ENCODE measurements around the gene POMT1. TPM values are rescaled to one million over a fixed set of nuclear protein-coding genes. Genes with fewer than 3 reads are reported as not detected.

The POMT1 gene
- total RNA-seq, 1 donor from 2014 or later = 29.3 TPM

DNA sequence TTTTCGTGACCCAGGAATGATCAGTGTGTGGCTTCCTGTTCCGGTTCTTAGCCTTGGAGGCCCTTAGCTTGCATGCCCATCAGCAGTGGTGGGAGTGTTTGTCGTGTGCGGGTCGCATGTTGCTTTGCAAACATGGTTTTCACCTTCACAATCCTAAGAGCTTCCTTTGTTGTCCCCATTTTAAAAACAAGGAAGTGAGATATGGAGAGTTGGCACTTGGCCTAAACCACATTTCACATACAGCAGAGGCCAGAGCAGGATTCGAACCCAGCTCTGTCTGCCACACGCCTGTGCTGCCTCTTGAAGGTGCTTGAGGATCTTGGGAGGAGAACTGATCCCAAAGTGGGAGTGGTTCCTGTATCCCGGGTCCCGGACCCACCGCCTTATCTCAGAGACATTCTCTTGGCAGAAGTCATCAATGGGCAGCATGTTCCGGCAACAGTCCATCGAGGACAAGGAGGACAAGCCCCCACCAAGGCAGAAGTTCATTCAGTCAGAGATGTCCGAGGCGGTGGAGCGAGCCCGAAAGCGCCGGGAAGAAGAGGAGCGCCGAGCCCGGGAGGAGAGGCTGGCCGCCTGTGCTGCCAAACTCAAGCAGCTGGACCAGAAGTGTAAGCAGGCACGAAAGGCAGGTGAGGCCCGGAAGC lies 38.2 kb upstream of the POMT1 start:
- DNase-seq (ENCODE audit: low read depth) = no peak
- TF ChIP-seq, protein P1, sequence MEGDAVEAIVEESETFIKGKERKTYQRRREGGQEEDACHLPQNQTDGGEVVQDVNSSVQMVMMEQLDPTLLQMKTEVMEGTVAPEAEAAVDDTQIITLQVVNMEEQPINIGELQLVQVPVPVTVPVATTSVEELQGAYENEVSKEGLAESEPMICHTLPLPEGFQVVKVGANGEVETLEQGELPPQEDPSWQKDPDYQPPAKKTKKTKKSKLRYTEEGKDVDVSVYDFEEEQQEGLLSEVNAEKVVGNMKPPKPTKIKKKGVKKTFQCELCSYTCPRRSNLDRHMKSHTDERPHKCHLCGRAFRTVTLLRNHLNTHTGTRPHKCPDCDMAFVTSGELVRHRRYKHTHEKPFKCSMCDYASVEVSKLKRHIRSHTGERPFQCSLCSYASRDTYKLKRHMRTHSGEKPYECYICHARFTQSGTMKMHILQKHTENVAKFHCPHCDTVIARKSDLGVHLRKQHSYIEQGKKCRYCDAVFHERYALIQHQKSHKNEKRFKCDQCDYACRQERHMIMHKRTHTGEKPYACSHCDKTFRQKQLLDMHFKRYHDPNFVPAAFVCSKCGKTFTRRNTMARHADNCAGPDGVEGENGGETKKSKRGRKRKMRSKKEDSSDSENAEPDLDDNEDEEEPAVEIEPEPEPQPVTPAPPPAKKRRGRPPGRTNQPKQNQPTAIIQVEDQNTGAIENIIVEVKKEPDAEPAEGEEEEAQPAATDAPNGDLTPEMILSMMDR (IDR thresholded peaks at IDR 0.05; ENCODE audit: insufficient read depth, low read length, poor library complexity, severe bottlenecking) = no peak
- H3K36me3 ChIP-seq (ENCODE audit: control insufficient read depth, insufficient read depth, low read length) = peaks cover 6% of the 10 kb centered on the region
- H3K4me3 ChIP-seq (ENCODE audit: low read depth, low read length) = no peak overlapping the region
- H3K27me3 ChIP-seq (ENCODE audit: control insufficient read depth, insufficient read depth, low read length) = no peaks in the 10 kb centered on the region

GRCh38 chr9:131465401-131465800 lies 37.3 kb upstream of the POMT1 start:
- Histone ChIP-seq H3K27me3 (ENCODE audit: control insufficient read depth, insufficient read depth, low read length) (no peaks in the 10 kb centered on the region), H3K36me3 (ENCODE audit: control insufficient read depth, insufficient read depth, low read length) (peaks cover 6% of the 10 kb centered on the region), H3K4me3 (ENCODE audit: low read depth, low read length) (no peak overlapping the region)
- DNase-seq (ENCODE audit: low read depth) = no peak
- TF ChIP-seq, protein P1 (IDR thresholded peaks at IDR 0.05; ENCODE audit: insufficient read depth, low read length, poor library complexity, severe bottlenecking) = no peak

DNA sequence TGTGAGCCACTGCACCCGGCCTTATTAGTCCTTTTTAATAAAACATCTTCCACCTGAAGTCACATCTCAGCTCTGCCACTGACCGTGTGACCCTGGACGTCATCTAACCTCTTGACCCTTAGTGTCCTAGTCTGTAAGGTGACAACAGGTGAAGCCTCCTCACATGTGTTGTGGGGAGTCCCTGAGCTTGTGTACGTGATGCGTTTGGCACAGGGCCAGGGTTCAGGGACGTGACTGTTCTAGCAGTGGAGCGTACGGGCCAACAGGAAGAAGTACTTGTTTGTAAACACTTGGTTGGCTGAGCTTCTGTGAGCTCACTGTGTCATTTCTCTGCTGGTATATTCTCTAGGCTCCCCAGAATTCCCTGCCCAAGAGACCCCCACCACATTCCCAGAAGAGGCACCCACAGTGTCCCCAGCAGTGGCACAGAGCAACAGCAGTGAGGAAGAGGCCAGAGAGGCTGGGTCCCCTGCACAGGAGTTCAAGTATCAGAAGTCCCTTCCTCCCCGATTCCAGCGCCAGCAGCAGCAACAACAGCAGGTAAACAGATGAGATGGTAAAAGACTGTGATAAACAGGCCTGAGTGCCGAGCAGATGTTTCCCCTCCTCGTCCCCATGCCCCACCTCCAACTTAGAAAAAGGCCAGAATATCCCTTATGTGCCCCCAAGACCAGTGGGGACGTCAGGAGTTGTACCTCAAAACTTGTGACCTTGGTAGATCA lies 35.3 kb upstream of the POMT1 start:
- Histone ChIP-seq H3K4me3 (ENCODE audit: low read depth, low read length) (no peak overlapping the region), H3K36me3 (ENCODE audit: control insufficient read depth, insufficient read depth, low read length) (peaks cover 6% of the 10 kb centered on the region), H3K27me3 (ENCODE audit: control insufficient read depth, insufficient read depth, low read length) (no peaks in the 10 kb centered on the region)
- TF ChIP-seq, protein P1 (IDR thresholded peaks at IDR 0.05; ENCODE audit: insufficient read depth, low read length, poor library complexity, severe bottlenecking) = no peak
- DNase-seq (ENCODE audit: low read depth) = no peak

GRCh38 chr9:131468031-131468430 lies 34.7 kb upstream of the POMT1 start:
- no peaks in the 10 kb centered on the region for H3K27me3 ChIP-seq (ENCODE audit: control insufficient read depth, insufficient read depth, low read length)
- no peak overlapping the region for H3K4me3 ChIP-seq (ENCODE audit: low read depth, low read length)
- TF ChIP-seq, protein P1 (IDR thresholded peaks at IDR 0.05; ENCODE audit: insufficient read depth, low read length, poor library complexity, severe bottlenecking) = no peak
- peaks cover 6% of the 10 kb centered on the region for H3K36me3 ChIP-seq (ENCODE audit: control insufficient read depth, insufficient read depth, low read length)
- DNase-seq (ENCODE audit: low read depth) = no peak

DNA sequence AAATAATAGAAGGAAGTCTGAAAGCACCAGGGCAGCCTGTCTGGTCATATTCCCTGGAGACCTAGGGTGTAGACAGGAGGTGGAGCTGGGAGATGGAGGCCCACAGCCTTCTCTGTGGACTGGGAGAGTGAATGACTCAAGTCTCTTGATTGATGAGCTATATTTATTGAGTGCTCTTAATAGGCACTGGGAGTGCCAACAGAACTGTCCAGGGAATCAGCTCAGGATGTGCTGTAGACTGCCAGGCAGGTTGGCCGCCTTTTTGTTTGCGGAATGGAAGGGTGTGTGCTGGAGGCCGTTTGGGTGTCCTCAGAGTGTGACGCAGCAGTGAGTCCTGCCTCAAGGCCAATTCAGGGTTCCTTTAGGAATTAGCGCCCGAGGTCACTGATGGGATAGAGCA lies 33.4 kb upstream of the POMT1 start:
- TF ChIP-seq, protein P1 (IDR thresholded peaks at IDR 0.05; ENCODE audit: insufficient read depth, low read length, poor library complexity, severe bottlenecking) = no peak
- no peaks in the 10 kb centered on the region for H3K27me3 ChIP-seq (ENCODE audit: control insufficient read depth, insufficient read depth, low read length)
- peaks cover 6% of the 10 kb centered on the region for H3K36me3 ChIP-seq (ENCODE audit: control insufficient read depth, insufficient read depth, low read length)
- H3K4me3 ChIP-seq (ENCODE audit: low read depth, low read length) = no peak overlapping the region
- no peak for DNase-seq (ENCODE audit: low read depth)
